HG03039 (cell line): ENCODE data around the gene SIK3.

ENCODE experiments used
- ATAC-seq: cut with Tn5 transposase; IDR thresholded peaks from one replicate; pipeline ENCODE4 v1.9.1; 2021; ENCODE audit warnings: mild to moderate bottlenecking, moderate library complexity; ENCODE audit not compliant: unreplicated experiment

Gene SIK3

GRCh38 chr11:116830184-116830912 lies 267.9 kb downstream of the SIK3 start:
- ATAC-seq, result no peak

- ATAC-seq, result no peak
These were observed 268.6 kb downstream of the SIK3 start, which contains the start of gene APOC3 for GRCh38 chr11:116829525-116830183. TSS of gene APOC3 (plus strand) at chr11:116829907. CDS start at chr11:116830583, 676 bp downstream.

GRCh38 chr11:116828632-116829524 lies 269.4 kb downstream of the SIK3 start:
- no peak for ATAC-seq

GRCh38 chr11:116827461-116827860 lies 270.8 kb downstream of the SIK3 start:
- ATAC-seq, result no peak

GRCh38 chr11:116826751-116827431 lies 271.3 kb downstream of the SIK3 start:
- no peak for ATAC-seq

- ATAC-seq, result no peak
These were observed 272.1 kb downstream of the SIK3 start for GRCh38 chr11:116825854-116826750.

GRCh38 chr11:116825434-116825833 lies 272.8 kb downstream of the SIK3 start:
- ATAC-seq, result no peak

- ATAC-seq, result no peak
These were observed 275.0 kb downstream of the SIK3 start, which contains the start of gene APOA4 for GRCh38 chr11:116823031-116823843. TSS of gene APOA4 (minus strand) at chr11:116823304. CDS start at chr11:116823191, 113 bp downstream.

GRCh38 chr11:116822575-116822974 lies 275.7 kb downstream of the SIK3 start:
- no peak for ATAC-seq

GRCh38 chr11:116821050-116821918 lies 276.9 kb downstream of the SIK3 start:
- no peak for ATAC-seq

GRCh38 chr11:116819049-116819448 lies 279.2 kb downstream of the SIK3 start:
- no peak for ATAC-seq

GRCh38 chr11:116814502-116814901 lies 283.7 kb downstream of the SIK3 start:
- no peak for ATAC-seq

- ATAC-seq, result no peak
These were observed 284.3 kb downstream of the SIK3 start for GRCh38 chr11:116813781-116814471.

GRCh38 chr11:116813170-116813569 lies 285.1 kb downstream of the SIK3 start:
- no peak for ATAC-seq

- ATAC-seq, result no peak
These were observed 286.1 kb downstream of the SIK3 start for GRCh38 chr11:116812109-116812508.

- no peak for ATAC-seq
These were observed 287.0 kb downstream of the SIK3 start for GRCh38 chr11:116811194-116811593.
